Forelimb muscle (tissue), 1 donor: ENCODE measurements around the gene TBC1D3B. TPM values are rescaled to one million over a fixed set of nuclear protein-coding genes. Genes with fewer than 3 reads are reported as not detected.
"Not testable (repeated sequence)": the region's sequence is repeated elsewhere in the genome, so short reads cannot be mapped to it uniquely, and the experiment has no call there.

Source experiments
- DNase-seq: peaks from one replicate; pipeline ENCODE4 v3.0.0-alpha.2; 2013; ENCODE audit warnings: low read depth
- polyA plus RNA-seq: library from polyadenylated mRNA; unstranded; fragments of 120-200 nt; gene quantifications from one replicate; pipeline ENCODE4 v1.2.1, GENCODE V29; 2013; ENCODE audit not compliant: insufficient read length

Gene TBC1D3B
- polyA plus RNA-seq, 1 donor: 14.6 TPM

DNA sequence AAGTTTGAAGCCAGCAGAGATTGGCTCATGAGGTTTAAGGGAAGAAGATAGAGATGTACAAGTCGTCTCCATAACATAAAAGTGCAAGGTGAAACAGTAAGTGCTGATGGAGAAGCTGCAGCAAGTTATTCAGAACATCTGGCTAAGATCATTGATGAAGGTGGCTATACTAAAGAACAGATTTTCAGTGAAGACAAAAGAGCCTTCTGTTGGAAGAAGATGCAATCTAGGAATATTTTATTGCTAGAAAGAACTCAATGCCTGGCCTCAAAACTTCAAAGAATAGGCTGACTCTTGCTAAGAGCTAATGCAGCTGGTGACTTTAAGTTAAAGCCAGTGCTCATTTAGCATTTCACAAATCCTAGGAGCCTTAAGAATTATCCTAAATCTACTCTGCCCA lies 46.8 kb downstream of the TBC1D3B start:
- no peak for DNase-seq

DNA sequence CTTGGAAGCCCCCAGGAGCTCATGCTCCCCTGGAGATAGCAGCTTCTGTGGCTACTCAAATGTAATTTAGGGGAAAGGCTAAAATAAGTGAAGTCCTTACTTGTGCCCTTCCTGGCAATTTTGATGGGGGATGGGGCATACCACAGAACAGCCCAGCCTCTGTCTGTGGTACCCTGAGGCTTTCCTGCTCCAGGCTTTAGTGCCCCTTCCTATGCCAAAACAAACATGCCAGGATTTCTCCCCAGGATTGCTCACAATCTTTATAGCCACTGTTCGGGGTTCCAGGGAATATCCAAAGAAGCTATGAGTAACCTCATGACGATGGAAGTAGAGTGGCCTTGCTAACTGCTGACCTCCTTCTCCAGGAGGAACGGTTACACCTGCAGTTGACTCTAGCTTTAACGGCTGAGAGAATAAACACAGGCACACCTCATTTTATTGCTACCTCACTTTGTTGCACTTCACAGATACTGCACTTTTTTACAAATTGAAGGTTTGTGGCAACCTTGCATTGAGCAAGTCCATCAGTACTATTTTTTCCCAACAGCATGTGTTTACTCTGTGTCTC lies 47.9 kb downstream of the TBC1D3B start:
- no peak for DNase-seq

DNA sequence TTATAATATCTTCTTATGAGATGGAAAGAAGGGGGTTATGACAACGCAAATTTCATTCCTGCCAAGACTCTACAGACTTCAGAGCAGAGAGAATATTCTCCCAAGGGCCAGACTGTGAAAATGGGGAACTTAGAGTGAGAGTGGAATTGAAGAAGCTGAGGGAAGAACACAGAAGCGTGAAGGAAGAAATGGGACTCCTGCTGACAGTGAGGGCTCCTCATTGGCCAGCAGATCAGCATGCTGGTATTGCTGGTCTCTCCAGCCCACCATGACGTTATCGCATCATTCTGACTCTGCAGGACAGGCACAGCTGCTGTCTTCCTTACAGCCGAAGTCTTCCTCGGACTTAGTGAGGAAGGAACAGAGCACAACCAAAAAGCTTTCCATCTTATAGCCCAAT lies 48.5 kb downstream of the TBC1D3B start:
- DNase-seq: no peak

DNA sequence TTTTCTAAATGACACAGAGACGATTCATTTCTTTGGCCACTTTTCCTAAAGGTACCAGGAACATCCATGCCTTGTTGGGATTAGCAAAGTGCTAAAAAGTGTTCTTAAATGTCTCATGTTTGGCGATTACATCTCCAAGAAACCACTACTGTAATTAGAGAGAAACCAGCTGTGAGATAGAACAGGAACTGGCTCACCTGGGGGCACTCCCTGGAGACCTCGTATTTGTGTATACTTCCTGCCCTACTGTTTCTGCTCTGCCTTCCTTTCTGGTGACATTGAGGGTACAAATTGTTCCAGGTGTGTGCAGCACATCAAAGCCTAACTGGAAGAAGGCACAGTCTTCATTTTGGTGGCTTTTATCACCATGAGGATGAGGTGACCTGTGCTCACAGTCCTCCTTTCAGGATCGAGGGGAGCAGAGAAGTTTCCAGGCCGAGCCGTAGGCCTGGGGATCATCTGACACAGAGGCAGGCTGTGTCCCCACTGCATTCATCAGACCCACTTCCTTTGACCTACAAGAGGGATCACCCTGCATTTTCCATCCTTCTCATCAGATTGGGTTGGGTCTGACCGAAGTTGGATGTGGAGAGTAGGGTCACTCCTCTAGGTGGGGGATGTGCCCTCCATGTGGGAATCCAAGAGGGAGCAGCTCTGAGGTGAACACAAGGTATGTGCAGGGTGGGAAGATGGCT lies 49.1 kb downstream of the TBC1D3B start:
- DNase-seq: no peak

DNA sequence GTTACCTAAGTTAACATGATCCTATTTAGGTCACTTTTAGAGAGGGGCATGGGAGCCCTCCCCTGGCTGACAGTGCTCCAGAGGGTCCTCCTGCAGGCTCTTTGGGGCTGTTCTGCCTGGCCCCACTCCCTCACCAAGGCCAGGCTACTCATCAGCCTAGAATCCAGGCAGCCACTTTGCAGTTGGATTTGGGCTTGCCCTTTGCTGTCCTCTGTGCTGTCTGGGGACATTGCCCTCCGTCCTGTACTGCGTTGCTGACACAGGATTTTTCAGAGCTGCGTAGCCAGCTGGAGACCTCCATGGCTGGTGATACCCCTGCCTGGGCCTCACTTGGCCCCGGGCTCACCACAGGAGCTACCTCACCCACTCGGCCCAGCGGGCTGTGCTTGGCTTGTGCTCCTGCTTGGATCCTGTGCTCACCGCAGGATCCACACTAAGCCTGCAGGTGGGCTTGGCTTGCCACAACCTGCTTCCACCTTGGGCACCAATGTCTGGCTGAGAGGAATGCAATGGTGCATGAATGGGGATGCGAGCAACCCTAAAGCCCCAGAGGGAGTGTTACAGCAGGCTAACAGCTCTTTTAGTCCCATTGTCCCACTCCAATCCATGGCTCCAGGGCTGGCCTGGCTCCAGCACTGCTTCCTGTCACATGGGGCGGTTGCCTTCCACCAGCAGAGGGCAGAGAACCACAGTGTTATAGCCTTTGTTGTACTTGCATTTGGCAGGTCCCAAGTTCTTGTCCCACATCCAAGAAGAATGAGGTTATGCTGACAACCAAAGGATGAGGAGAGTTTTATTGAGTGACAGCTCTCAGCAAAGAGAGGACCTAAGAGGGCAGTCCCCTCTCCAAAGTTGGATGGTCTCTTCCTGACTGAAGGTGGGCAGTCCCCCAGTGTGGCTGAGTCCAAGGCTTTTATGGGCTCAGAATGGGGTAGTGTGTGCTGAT lies 51.3 kb downstream of the TBC1D3B start:
- DNase-seq: no peak

DNA sequence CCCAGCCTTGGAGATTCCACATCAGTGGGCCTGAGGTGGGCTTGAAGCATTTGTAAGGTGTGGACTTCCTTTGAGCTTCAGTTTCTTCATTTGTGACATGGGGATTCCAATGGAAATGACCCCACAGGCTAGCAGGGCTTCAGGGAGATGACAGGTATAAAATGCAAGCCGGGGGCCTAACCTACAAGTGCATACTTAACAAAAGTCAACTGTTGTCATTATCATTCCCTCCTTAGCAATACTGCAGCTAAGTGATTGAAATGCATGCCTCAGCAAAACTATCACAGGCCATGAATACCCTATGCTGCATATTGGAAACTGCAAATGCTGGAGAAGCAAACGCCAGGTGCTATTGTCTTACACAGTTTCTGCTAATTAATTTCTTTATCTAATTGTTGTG lies 53.0 kb downstream of the TBC1D3B start:
- DNase-seq: no peak

DNA sequence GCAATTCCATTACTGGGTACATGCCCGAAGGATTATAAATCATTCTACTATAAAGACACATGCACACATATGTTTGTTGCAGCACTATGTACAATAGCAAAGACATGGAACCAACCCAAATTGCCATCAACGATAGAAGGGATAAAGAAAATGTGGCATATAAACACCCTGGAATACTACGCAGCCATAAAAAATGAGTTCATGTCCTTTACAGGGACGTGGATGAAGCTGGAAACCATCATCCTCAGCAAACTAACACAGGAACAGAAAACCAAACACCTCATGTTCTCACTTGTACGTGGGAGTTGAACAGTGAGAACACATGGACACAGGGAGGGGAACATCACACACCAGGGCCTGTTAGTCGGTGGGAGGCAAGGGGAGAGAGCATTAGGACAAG lies 55.3 kb downstream of the TBC1D3B start:
- DNase-seq: not testable (repeated sequence)

DNA sequence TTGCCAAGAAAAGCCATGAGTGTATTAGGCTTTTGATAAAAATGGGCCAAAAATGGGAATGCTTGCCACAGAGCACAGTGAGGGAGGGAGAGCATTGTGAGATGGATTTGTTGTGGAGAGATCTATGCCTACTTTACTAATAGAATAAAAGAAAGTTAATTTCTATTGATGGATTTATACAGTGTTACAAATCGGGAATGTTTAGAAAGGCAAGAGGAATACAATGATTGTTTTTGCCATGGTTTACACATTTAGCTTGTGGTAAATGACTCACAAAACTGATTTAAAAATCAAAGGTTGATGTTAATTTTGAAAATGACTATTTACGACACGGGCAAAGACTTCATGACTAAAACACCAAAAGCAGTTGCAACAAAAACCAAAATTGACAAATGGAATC lies 56.2 kb downstream of the TBC1D3B start:
- DNase-seq: no peak

DNA sequence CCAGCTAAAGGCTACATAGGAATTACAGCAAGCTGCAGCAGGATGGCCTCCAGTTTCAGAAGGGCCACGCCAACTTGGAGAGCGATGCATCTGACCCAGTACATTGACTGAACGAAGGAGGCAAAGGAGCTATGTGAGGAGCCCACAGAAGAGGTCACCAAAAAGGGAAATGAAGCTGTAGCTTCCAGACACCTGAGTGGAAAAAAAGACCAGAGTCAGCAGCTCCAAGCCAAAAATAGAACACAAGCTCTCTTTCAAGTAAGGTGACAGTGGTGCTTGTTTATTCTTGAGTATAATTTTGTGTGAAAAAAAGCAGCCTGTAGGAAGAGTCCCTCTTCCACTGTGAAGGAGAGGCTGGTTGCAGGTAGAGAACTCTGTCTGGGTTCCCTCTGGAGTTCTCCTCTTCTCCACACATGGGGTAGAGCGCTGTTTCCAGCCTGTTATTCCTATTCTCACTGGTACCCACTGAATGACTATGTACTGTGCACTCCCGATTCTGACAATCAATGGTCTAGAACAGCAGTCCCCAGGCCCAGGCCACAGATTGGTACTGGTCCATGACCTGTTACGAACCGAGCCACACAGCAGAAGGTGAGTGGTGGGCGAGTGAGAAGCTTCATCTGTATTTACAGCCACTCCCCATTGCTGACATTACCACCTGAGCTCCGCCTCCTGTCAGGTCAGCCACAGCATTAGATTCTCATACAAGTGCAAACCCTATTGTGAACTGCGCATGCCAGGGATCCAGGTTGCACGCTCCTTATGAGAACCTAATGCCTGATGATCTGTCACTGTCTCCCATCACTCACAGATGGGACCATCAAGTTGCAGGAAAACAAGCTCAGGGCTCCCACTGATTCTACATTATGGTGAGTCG lies 57.7 kb downstream of the TBC1D3B start:
- no peak for DNase-seq

DNA sequence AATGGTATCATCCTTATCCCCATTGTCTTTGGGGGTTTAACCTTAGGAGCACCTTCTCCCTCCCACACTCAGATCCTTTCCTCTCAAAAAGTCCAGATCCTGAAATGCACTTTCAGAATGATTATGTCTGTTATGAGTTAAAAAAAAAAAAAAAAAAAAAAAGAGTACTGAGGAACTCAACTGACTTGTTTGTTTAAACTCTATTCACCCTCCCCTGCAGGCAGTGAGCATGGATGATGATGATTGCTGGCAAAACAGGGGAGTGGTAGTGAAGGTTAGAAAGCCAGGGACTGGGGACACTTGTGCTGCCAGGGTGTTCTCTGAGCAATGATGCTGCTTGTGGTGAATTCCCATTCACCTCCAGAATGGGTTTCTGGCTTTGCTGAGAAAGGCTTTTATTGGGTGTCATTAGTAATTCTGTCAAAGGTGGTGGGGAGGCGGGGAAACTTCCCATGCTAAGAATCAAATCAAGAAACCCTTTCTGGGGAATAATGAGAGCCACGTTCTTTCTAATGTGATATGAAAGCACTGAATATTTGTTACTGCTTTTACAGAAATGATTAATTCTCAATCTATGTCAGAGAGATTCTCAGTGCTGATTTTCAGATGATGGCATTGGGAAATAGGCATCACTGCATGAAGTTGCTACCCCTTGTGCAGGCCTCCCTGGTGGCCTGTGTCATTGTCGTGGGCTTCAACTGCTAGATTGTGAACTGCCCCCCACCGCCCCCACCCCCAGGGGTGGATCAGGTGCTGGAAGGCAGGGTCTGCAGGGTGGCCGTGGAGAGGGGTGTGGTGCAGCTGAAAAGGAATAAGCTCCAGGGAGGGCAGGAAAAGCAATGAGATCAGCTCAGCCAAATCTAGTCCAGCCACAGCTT lies 58.7 kb downstream of the TBC1D3B start:
- DNase-seq: no peak

Other genes with a start within 250 kb of the TBC1D3B start
- gene RDM1, start 245.9 kb downstream of the TBC1D3B start, polyA plus RNA-seq: 0.28 TPM
- gene LYZL6, start 232.9 kb downstream of the TBC1D3B start, polyA plus RNA-seq: not detected
- gene CCL16, start 195.1 kb downstream of the TBC1D3B start, polyA plus RNA-seq: 0.39 TPM
- gene CCL14, start 189.9 kb downstream of the TBC1D3B start, polyA plus RNA-seq: 34.6 TPM
- gene CCL15, start 175.1 kb downstream of the TBC1D3B start, polyA plus RNA-seq: not detected
- not detected for gene CCL23, start 158.7 kb downstream of the TBC1D3B start, polyA plus RNA-seq
- gene CCL18, start 112.4 kb downstream of the TBC1D3B start, polyA plus RNA-seq: not detected
- gene CCL3, start 86.5 kb downstream of the TBC1D3B start, polyA plus RNA-seq: 3.1 TPM
- gene CCL4, start 72.8 kb downstream of the TBC1D3B start, polyA plus RNA-seq: 0.76 TPM
- gene CCL3L1, start 20.1 kb upstream of the TBC1D3B start, polyA plus RNA-seq: 0.43 TPM
- 0.65 TPM for gene CCL4L2, start 34.4 kb upstream of the TBC1D3B start, polyA plus RNA-seq
- 0.94 TPM for gene TBC1D3I, start 87.9 kb upstream of the TBC1D3B start, polyA plus RNA-seq
- not detected for gene TBC1D3G, start 147.2 kb upstream of the TBC1D3B start, polyA plus RNA-seq
- gene TBC1D3H, start 211.8 kb upstream of the TBC1D3B start, polyA plus RNA-seq: not detected